Measurements from ENCODE around the gene C1orf141. TPM values are rescaled to one million over a fixed set of nuclear protein-coding genes. Genes with fewer than 3 reads are reported as not detected.
"Not testable (repeated sequence)": the region's sequence is repeated elsewhere in the genome, so short reads cannot be mapped to it uniquely, and the experiment has no call there.

Gene C1orf141
- total and polyA plus RNA-seq, 2 donors (not counting 3 experiments of a cell fraction or from before 2014, with no cell fraction given) = not detected

DNA sequence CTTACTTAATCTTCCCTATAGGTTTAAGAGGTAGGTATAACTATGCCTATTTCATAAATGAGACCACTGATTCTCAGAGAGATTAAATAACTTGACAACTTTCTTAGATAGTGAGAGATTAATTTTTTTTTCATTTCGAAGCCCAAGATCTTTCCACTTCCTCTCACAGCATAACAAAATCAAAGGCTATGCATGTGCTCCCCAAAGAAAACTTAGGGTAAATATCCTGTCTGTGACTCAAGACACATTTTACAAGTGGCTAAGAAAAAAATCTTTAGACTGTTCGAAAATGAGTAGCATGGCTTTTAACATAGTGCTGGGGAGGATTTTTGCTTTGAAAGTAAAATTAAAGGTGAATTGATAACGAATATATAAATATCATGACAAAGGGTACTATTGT, 8.2 kb upstream of the C1orf141 start:
- H3K9me3 ChIP-seq (replicated peaks; ENCODE audit: control insufficient read depth, insufficient read depth, low read length) = no peaks in the 10 kb centered on the region
- H3K4me3 ChIP-seq (replicated peaks in 1 of 3; ENCODE audit: insufficient read depth in 1 of 3, low read depth in 1 of 3, low read length in 3 of 3) = no peak overlapping the region
- no peak overlapping the region for H3K4me2 ChIP-seq (ENCODE audit: insufficient read depth, low read length)
- intact Hi-C loops (cut with micrococcal nuclease) = loop anchor here (10.0 kb wide), 1 partner anchor 688 kb away; no protein-coding TSS in a partner anchor
- no peaks in the 10 kb centered on the region for H3K79me2 ChIP-seq (ENCODE audit: control insufficient read depth, insufficient read depth, low read length)
- no TSS peak for BruUV-seq (replicated peaks)
- H3K27ac ChIP-seq (ENCODE audit: insufficient read depth, low read depth, low read length) = no peak overlapping the region
- CTCF ChIA-PET = no interaction called here
- TF ChIP-seq GATA2 (IDR thresholded peaks at IDR 0.05; ENCODE audit: insufficient read depth, insufficient read length, low read depth, low read length) (no peak), MYC (IDR thresholded peaks at IDR 0.05; ENCODE audit: low read depth, low read length) (no peak), POLR2A (IDR thresholded peaks at IDR 0.05; ENCODE audit: low read depth, low read length) (no peak), POLR2AphosphoS5 (IDR thresholded peaks at IDR 0.05; ENCODE audit: insufficient read depth, low read depth, low read length) (no peak), JUN (IDR thresholded peaks at IDR 0.05; ENCODE audit: borderline replicate concordance, insufficient read depth, insufficient read length, low read depth) (no peak), FOS (IDR thresholded peaks at IDR 0.05; ENCODE audit: borderline replicate concordance, insufficient read depth, low read length) (no peak), EZH2 (IDR thresholded peaks at IDR 0.05; ENCODE audit: borderline replicate concordance, low read depth, low read length, severe bottlenecking) (no peak)
- TF ChIP-seq, protein P1, sequence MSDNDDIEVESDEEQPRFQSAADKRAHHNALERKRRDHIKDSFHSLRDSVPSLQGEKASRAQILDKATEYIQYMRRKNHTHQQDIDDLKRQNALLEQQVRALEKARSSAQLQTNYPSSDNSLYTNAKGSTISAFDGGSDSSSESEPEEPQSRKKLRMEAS (IDR thresholded peaks at IDR 0.05; ENCODE audit: insufficient read depth, insufficient read length) = no peak
- TF ChIP-seq, protein P2, sequence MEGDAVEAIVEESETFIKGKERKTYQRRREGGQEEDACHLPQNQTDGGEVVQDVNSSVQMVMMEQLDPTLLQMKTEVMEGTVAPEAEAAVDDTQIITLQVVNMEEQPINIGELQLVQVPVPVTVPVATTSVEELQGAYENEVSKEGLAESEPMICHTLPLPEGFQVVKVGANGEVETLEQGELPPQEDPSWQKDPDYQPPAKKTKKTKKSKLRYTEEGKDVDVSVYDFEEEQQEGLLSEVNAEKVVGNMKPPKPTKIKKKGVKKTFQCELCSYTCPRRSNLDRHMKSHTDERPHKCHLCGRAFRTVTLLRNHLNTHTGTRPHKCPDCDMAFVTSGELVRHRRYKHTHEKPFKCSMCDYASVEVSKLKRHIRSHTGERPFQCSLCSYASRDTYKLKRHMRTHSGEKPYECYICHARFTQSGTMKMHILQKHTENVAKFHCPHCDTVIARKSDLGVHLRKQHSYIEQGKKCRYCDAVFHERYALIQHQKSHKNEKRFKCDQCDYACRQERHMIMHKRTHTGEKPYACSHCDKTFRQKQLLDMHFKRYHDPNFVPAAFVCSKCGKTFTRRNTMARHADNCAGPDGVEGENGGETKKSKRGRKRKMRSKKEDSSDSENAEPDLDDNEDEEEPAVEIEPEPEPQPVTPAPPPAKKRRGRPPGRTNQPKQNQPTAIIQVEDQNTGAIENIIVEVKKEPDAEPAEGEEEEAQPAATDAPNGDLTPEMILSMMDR (IDR thresholded peaks at IDR 0.05; ENCODE audit: extremely low read depth in 1 of 2, insufficient read depth in 1 of 2, low read depth in 1 of 2, low read length in 2 of 2) = no peak
- no peaks in the 10 kb centered on the region for H3K4me1 ChIP-seq (ENCODE audit: control insufficient read depth, extremely low read depth, insufficient read depth, low read length)
- H3K36me3 ChIP-seq (ENCODE audit: control insufficient read depth in 2 of 2, extremely low read depth in 1 of 2, insufficient read depth in 2 of 2, low read length in 2 of 2) = no peaks in the 10 kb centered on the region
- H4K20me1 ChIP-seq (replicated peaks; ENCODE audit: control insufficient read depth, extremely low read depth, insufficient read depth, low read length) = no peaks in the 10 kb centered on the region
- POLR2A ChIA-PET = no interaction called here
- H3K9ac ChIP-seq (replicated peaks; ENCODE audit: extremely low read depth, insufficient read depth, low read length) = no peak overlapping the region
- H3K9me1 ChIP-seq (replicated peaks; ENCODE audit: control insufficient read depth, extremely low read depth, insufficient read depth, low read length) = no peaks in the 10 kb centered on the region
- peaks cover 0 to 2% of the 10 kb centered on the region in 2 experiments for H3K27me3 ChIP-seq (ENCODE audit: control insufficient read depth in 2 of 2, insufficient read depth in 2 of 2, low read length in 2 of 2)
- dilution Hi-C loops (cut with MboI; ENCODE audit: extremely low pct_ligation_motif_present, low sequenced_read_pairs) = no loop called here
- no peak overlapping the region for H2AFZ ChIP-seq (ENCODE audit: low read depth, low read length)
- DNase-seq (ENCODE audit: low read depth, low spot score) (no peak), FAIRE-seq (no peak)

DNA sequence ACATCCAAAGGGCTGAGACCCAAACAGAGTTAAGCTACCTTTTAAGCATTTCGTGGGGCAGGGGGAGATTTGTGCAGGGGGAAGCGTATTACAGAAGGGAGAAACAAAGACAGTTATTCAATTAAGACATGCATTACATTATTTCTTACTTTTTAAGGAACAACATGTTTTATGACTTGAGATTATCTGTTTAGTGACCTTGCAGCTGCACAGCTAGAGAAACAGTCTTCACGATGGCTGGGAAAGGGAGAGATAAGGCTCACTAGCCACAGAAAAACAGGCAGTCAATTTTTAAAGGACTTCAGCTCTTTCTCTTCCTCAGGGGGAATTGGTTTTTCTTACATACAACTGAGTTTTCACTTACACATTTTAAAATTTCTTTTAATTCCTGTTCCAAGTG, 7.1 kb upstream of the C1orf141 start:
- H3K36me3 ChIP-seq (ENCODE audit: control insufficient read depth in 2 of 2, extremely low read depth in 1 of 2, insufficient read depth in 2 of 2, low read length in 2 of 2); H3K4me2 ChIP-seq (ENCODE audit: insufficient read depth, low read length); H3K79me2 ChIP-seq (ENCODE audit: control insufficient read depth, insufficient read depth, low read length); DNase-seq (ENCODE audit: low read depth, low spot score); H3K4me3 ChIP-seq (replicated peaks in 1 of 3; ENCODE audit: insufficient read depth in 1 of 3, low read depth in 1 of 3, low read length in 3 of 3); H3K27ac ChIP-seq (ENCODE audit: insufficient read depth, low read depth, low read length); H4K20me1 ChIP-seq (replicated peaks; ENCODE audit: control insufficient read depth, extremely low read depth, insufficient read depth, low read length); H3K27me3 ChIP-seq (ENCODE audit: control insufficient read depth in 2 of 2, insufficient read depth in 2 of 2, low read length in 2 of 2); H3K9me1 ChIP-seq (replicated peaks; ENCODE audit: control insufficient read depth, extremely low read depth, insufficient read depth, low read length); BruUV-seq (replicated peaks); FAIRE-seq; H2AFZ ChIP-seq (ENCODE audit: low read depth, low read length); POLR2A ChIA-PET; dilution Hi-C loops (cut with MboI; ENCODE audit: extremely low pct_ligation_motif_present, low sequenced_read_pairs); H3K4me1 ChIP-seq (ENCODE audit: control insufficient read depth, extremely low read depth, insufficient read depth, low read length); H3K9me3 ChIP-seq (replicated peaks; ENCODE audit: control insufficient read depth, insufficient read depth, low read length); H3K9ac ChIP-seq (replicated peaks; ENCODE audit: extremely low read depth, insufficient read depth, low read length): not testable (repeated sequence)
- CTCF ChIA-PET = interaction anchor here (1.0 to 1.3 kb wide), 2 partner anchors 70 to 146 kb away, joined by 3 to 5 read pairs; no protein-coding TSS in a partner anchor
- intact Hi-C loops (cut with micrococcal nuclease) = loop anchor here (10.0 kb wide), 1 partner anchor 687 kb away; no protein-coding TSS in a partner anchor

Data from endothelial cell of umbilical vein (primary cell).